NCI-H446 treated with DMSO at 0.1 percent for 48 hours (cell line): Measurements from ENCODE around the gene UBALD2.
"Not testable (repeated sequence)": the region's sequence is repeated elsewhere in the genome, so short reads cannot be mapped to it uniquely, and the experiment has no call there.

Experiments
- DNase-seq: peaks from one replicate; lab custom pipeline; 2025; lab: John Stamatoyannopoulos, UW

The UBALD2 gene

DNA sequence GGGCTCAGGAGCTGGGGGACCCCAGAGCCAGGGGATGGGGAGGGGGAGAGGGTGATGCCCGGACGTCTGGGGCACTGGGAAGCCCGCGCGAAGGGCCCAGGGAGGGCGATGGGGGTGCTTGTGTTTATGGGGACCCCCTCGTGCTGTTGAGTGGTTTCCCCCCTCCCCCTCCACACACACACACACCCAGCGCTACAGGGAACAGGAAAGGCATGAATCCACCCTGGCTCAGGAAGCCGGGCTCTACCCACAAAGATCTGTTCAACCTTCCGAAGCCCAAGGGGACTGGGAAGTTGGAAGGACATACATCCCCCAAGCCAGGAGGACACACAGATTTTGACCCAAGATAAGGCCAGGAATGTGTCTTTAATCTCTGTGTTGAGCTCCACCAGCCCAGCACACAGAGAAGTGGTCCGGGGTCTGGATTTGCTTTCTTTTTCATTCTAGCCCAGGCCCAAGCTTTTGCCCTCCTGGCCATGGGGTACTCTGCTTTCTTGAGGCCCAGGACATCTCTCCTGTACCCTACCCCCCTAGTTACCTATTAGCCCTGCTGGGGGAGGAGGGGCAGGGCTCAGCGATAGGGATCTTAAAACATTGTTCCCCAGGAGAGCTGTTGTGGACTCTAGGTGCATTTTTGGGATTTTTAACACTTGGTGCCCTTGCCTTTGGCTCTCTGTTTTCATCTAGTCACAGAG, 1.2 kb downstream of the UBALD2 start:
- DNase-seq, result no peak

DNA sequence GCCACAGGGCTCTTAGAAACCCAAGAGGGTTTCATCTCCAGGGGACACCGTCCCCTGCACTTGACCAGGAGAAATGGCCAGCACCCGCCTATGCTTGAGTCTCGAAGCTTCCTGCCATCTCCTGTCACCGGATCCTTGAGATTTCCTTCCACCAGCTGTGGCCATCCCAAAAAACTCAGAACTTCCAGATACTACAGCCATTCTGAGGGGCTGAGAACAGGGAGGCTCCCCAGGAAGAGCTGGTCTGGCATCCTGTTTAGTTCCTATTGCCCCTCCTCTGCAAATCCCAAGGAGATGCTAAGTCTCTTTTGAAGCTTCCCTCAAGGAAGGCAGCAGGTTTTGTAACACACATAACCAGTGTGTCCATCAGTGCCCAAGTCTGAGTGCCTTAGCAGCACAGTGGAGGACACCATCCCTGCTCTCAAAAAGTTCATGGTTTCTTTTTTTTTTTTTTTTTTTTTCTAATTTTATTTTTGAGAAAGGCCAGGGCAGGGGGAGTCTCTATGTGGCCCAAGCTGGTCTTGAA, 2.0 kb downstream of the UBALD2 start:
- DNase-seq, result no peak

DNA sequence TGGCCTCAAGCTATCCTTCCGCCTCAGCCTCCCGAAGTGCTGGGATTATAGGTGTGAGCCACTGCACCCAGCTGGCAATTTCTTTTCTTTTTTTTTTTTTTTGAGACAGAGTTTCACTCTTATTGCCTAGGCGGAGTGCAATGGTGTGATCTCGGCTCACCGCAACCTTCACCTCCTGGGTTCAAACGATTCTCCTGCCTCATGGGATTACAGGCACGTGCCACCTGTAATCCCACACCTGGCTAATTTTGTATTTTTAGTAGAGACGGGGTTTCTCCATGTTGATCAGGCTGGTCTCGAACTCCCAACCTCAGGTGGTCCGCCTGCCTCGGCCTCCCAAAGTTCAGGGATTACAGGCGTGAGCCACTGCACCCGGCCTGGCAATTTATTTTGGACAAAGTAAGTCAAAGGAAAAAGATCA, 2.4 kb downstream of the UBALD2 start:
- not testable (repeated sequence) for DNase-seq

DNA sequence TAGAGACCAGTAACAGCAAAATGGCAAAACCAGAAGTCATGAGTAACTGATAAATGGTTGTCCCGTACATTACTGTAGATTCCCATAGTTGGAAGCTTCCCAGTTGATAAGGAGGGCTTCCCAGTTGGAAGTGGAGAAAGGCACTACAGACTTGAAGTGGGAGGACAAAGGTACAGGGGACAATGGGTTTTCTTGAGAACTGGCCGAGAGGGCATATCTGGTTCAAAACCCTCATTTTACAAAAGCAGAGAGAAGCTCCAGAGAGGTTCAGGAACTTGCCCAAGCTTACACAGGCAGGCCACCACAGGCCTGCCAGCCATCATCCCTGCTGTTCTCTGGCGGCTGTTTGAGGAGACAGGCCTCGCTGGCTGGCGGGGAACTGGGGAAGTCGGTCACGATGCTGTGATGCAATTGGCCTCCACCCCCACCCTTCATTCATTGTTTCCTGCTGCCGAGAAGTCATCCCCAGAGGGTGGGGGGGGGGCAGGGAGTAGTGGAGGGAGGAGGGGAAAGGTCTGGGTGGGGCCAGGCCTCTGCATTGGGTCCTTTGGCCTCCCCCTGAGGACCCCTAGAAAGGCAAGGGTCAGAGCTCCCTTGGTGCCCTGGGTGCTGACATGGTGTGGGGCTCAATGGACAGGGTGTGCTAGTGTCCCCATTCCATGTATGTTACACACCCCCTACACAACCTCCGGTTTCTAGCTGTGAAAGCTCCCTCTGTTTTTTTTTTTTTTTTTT, 3.0 kb downstream of the UBALD2 start:
- no peak for DNase-seq

DNA sequence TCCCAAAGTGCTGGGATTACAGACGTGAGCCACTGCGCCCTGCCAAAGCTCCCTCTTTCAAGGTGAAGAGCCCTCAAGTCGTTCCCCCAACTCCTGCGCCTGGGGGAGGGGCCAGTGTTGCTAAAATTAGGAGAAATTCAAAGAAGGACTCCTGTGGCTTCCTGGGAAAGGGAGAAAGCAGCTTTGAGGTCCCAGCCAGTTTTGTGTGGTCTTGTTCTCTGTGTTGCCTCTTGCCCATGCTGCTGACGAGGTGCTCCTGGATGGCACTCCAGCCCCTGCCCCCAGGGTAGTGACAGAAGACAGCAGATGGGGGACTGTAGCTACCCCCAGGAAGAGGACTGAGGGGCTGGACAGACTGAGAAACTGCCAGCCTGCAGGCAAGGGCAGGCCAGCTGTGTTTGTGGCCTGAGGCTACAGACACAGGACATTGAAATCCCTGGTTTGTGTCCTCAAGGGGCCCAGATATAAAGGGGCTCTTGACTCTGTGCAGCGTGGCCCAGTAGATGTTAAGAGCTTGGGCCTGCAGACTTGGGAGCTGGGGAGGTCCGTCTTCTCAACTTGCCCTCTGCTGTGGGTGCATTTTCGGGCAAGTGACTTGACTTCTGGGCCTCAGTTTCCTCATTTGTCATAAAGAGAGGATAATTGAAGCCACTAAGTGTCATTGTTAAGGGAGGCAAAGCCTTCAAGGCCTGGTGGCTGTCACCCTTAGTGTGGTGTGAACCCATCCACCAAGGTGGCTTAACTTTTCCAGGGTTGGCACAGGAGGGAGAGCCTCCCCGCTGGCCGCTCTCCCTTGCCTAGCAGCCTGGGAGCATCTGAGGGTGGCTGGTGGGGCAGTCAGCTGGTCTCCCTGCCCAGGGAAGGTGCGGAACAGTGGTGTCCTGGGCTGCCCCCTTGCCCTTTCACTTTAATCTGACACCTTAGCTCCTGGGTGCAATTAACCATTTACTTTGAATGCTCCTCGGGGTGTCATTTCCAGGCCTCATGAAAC, 4.1 kb downstream of the UBALD2 start:
- DNase-seq, result no peak

DNA sequence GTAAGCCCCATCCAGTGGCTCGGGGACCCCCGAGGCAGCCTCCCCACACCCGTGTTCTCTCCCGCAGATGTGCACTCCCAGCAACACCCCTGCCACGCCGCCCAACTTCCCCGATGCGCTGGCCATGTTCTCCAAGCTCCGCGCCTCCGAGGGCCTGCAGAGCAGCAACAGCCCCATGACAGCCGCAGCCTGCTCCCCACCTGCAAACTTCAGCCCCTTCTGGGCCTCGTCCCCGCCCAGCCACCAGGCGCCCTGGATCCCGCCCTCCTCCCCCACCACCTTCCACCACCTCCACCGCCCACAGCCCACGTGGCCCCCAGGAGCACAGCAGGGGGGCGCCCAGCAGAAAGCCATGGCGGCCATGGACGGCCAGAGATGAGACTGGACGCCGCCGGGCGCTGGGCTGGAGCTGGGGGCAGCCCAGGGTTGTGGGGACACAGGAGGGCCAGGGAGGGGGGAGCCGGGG, 5.0 kb downstream of the UBALD2 start:
- DNase-seq, result no peak

DNA sequence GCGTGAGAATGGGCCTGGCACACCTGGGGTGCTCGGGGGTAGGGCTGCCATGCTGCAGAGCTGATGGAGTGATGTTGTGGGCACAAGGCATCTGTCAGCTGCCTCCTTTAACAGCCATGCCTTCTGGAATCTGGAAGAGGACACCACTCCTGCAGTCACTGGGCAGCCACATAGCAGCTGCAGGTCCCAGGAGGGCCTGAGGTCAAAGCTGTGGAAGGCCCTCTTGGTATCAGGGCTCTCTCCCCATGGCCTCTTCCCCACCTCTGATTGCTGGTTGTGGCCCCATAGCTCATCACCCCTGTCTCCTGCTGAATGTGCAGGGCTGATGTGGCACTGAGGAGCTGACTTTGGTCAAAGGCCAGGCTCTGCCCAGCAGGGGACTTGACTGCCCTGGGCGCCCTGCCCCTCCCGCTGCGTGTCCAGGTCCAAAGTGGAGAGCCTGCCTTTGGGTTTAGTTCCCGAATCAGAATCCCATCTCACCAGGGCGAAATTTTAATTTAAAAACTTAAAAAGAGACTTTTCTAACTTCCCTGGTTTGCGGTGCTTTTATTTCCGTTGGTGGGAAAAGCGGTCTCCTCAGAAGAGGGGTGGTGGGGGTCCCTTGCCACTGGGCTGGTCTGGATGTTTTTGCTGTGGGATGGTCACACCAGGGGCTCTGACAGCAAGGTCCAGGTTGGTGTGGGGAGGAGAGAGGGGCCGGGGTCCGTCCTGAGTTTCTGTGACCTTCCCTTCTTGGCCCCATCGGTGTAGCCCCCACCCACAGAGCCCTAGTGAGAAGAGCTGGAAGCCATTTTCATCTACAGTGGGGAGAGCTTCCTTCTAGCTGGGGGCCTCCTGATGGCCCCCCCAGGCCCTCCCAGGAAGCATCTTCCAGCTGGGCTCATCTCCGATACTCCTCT, 5.9 kb downstream of the UBALD2 start:
- DNase-seq, result no peak

DNA sequence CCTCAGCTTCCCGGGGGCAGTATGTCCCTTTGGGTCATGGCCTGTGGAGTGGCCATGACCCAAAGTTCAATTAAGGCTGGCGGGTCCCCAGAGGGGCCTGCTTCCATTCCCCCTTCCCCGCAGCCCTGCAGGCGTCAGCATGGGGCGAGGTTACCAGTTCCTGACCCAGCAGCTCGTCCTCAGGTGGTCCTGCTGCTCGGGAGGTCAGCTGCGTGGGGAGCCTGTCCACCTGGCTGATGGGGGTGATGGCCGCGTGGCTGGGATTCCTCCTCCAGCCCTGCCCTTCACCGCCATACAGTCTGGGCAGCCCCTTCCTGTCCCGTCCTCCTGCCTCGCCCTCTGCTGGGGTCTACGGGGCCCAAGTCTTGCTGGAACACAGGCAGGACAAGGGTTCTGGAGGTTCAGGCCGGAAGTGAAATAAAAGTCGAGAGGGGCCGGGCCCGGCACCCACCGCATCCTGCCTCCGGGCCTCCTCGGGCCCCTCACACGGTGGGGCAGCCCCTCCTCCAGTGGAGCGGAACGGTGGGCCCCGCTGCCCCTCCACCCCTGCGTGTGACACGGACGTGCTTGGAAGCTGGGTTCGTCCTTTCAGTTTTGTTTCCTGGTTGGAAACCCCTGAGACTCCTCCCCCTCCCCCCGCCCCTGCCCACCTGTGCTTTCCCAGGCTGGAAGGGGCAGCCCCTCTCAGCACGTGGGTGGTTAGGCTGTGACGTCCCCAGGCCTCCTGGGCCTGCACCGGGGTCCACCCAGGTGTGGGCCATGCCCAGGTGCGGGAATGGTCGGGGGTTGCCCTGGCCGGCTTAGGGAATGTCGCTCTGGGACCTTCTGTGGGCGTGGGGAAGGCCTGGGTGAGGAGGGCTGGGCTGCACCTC, 6.8 kb downstream of the UBALD2 start:
- no peak for DNase-seq

DNA sequence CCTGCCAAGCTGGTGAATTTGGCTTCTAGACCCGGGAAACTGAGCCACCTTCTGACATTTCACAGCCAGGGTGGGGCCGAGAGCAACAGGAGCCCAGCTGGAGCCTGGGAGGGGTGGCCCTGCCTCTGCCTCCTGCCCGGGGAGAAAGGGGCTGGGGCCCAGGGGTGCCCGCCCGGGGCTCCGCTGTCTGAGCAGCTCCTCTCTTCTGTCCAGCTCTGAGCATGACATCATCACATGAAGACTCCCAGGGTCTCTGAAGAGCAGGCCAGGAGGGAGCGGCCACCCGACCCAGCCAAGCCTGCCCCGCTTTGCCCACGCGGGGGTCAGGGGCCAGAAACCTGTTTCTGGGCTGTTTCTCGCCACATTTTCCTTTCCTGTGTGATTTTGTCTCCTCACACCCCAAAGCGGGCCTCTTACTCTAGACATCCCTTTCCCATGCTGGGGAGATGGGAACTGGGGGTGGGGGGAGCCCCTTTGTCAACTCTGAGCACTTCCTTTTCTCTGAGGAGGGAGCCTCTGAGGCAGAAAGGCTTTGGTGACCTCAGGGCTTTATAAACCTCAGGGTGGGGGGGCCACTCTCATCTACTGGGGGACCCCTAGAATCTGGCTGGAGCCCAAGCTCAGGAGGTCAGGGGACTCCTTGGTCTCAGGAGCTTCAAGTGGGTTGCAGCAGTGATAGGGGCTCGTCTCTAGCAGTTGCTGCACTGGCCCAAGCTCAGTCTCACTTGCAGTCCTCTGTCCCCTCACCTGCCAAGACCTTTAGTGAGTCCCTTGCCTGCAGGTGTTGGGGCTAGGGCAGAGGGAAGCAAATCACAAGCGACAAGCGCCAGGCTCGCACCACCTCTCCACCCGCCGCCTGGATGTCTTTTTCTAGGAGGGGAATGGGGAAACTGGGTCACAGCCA, 7.6 kb downstream of the UBALD2 start:
- DNase-seq, result no peak

DNA sequence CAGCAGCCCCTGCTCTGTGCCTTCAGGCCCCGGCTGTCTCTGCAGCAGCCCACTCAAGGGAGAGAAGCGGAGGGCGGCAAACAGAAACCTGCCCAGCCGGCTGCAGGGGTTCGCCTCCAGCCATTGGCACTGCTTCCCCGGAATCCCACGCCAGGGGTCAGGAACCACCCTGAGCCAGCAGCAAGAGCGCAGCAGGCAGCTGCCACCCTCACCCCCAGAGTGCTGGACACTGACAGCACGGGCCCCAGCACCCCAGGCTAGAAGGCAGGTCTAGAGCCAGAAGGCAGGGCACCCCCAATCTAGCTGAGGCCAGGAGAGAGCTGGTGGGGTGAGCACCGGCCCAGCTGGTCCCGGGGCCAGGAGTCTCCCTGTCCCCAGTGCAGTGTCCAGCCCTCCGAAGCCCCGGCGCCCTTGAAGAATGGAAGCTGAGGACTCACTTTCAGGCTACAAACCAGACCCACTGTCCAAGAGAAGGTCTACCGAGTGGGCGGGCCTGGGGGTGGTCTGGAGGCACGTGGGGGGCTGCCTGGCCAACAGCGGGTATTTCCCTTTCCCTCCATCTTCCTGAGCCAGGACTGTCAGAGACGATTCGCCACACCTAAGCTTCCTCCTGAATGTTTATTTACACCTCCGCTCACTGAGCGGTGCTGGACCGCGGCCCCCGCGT, 8.4 kb downstream of the UBALD2 start:
- DNase-seq, result no peak

DNA sequence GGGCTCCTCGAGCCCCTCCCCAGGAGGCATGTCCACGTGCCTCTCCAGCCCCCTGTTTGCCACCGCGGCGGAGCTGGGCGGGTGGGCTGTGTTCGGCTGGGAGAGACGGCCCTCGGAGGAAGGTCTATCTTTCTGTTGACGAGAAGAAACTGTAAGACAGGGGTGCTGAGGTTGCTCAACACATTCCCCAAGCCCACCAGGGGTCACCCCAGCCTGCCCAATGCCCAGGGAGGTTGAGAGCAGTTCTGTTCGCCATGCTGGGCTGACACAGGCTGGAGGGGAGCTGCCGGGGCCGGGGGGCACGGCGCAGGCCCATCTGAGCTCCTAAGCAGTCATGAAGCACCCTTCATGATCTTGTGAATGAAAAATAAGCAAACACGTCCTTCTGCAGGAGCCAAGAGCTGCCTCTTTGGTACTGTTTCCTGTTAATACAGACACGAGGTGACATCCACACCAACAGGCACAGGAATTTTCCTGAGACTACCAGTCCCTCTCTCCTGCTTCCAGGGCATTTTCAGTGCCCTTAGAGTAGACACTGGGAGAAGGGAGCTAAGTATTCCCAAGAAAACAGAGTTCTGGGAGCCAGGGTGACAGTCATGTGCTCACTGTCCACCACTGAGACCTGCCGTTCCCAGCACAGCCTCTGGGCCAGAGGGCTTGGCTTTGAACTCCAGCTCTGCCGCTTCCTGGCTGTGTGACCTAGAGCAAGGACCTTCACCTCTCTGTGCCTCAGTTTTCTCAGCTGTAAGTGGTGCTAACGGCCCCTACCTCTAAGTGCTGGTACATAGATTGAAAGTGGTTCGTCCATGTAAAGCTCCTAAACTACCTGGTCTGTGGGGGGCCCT, 9.2 kb downstream of the UBALD2 start:
- DNase-seq, result no peak

DNA sequence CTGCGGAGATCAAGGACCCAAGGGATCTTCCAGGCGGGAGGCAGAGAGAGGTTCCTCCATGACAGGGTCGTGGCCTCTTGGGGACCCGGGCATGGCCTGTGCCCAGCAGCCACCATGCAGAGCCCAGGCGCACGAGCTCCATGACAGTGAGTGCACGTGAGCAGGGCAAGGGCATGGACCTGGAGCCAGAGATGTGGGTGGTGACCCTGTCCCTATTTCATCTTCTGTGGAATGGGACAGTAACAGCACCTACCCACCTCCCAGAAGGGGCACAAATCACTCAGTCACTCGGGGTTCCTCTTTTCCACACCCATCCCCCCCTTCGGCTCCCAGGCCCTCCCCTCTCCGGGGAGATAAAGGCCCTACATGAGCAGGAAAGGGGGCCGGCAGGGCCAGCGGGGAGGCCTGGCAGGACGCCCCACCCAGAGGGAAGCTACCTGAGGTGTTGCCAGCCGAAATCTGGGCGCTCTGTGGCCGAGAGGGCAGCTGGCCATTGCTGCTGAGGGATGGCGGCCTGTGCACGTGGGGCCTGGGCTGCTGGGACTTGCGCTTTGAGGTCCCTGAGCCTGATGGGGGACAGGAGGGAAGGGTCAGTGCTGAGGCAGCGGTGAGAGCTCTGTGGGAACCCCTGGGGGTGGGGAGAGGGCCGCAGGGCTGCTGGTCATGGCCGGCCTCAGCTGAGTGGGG, 10.4 kb downstream of the UBALD2 start:
- DNase-seq, result no peak

DNA sequence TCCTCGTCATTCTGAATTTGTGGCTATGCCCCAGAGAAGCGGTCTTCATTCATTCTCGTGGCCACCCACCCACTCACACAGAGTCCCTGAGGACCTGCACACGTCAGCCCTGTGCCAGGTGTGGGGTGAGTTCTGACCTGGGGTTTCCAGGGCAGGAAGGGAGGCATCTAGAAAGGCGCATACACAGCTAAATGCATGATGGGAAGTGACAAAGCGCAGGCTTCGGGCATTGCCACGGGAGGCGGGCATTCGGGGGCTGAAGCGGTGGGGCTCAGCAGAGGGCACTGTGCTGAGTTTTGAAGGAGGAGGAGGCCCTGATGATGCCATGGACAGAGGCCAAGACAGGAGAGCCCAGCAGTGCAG, 10.9 kb downstream of the UBALD2 start:
- DNase-seq, result no peak

DNA sequence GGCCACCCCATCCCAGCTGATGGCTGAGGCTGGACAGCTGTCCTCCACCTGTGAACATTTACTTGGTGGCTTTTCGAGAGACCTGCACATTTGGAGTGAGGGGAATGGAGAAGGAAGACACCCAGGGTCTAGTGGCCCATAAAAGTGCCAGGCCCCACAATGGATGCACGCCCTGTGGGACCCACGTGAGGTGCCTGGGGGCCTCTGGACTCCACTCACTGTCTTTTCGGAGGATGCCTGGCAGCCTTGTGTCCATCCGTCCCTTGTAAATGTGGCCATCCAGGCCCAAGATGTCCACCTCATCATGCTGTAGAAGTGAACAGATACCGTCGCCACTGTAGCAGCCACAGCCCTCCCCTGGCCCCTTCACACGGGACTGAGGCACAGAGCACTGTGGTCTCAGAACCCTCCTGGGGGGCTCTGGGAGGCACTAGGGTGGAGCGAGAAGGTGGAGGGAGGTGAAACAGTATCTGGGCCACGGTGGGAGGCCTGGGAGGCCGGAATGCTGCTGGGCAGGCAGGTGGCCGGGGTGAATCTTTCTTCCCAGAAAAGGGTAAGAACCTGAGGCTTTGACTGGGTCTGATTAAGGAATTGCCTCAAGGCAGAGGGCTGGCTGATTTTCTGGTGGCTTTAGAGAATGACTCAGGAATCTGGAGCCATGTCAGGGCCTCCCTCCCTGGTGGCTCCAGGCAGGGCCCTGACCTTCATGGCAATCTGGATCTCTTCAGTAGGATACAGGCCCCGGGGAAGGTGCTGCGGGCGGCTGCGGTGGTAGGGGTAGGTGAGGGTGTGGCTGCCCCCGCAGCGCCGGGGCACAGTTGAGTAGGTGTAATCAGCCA, 11.5 kb downstream of the UBALD2 start:
- no peak for DNase-seq

DNA sequence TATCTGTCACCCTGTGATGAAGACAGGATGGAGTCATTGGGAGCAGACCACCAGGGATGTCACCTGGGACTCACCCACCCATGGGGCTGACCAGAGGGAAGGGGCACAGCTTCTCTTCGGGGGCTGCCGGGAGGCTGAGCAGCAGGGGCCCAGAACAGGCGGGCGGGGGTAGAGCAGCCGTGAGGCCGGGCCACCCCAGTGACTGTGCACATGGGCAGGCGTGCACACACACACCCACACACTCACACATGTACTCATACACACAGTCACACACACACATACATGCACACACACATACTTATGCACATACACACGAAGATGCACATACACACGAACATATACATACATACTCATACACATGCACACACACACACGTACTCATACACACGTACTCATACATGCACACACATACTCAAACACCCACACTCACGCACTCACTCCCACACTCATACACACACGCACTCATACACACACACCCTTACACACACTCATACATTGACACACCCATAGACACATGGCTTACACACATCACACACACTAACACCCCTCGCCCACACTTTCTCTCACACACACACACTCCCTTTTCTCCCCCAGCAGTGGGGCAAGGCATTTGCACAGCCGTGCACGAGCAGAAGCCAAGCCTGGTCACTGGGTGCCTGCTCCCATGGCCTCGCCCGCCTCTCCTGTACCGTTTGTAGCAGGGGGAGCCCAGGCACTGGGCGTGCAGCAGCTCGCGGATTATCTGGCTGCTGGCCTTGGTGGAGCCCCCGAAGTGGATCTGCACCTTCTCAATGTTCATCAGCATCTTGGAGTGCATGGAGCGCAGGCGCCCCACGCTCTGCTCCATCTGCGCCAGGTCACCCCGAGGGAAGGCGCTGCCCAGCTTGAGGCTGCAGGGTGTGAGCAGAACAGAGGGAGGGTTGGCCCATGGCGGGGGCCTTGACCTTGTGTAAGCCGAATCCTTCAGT, 12.4 kb downstream of the UBALD2 start:
- DNase-seq, result no peak
